SK-N-DZ (cell line): ENCODE data around the gene CFD.
"Not testable (repeated sequence)": the region's sequence is repeated elsewhere in the genome, so short reads cannot be mapped to it uniquely, and the experiment has no call there.

Experiments
- DNase-seq: peaks from one replicate; pipeline ENCODE4 v3.0.0-alpha.2; 2015; ENCODE audit warnings: low spot score

CFD gene

GRCh38 chr19:871446-872265 is 12.2 kb downstream of the CFD start:
- DNase-seq, result no peak

DNA sequence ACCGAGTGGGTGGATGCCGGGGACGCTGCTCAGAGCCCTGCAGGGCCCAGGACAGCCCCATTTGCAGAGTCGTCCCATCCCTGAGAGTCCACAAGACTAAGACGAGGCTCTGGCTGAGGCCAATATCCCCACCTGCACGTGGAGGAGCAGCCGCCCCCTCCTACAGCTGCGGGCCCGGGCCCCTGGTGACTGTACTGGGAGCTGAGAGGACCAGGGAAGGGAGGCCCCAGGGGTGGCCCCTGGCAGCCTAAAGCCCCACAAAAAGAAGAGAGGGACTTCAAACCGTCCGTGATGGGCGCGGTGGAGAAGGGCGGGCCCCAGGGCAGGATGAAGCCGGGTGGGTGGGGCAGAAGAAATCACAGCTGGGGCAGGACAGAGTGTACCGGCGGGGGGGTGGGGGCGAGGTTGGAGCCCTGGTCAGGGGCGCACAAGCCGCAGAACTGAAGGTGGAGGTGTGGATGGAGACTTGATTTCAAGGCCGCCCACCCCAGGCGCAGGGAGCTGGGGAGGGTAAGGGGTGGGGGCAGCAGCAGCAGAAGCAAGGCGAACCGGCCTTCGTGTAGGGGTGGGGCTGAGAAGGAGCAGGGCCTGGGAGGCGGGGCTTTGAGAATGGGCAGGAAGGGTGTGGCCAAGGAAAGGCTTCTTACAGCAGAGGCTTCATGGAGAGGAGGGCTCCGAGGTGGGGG is 12.9 kb downstream of the CFD start:
- DNase-seq, result peak; percentile 62

DNA sequence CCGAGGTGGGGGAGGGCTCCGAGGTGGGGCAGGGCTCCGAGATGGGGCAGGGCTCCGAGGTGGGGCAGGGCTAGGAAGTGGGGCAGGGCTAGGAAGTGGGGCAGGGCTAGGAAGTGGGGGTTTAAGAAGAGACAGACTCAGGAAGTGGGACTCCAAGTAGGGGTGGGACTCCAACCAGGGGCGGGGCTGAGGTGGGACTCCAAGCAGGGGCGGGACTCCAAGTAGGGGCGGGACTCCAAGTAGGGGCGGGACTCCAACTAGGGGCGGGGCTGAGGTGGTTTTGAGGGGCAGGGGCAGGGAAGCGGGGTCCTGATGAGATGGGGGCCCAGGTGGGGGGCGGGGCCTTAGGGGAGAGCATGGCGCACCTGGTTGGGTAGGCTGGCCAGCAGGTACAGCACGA is 13.6 kb downstream of the CFD start:
- DNase-seq, result no peak

- no peak for DNase-seq
These were observed 14.1 kb downstream of the CFD start for GRCh38 chr19:873561-874041.

DNA sequence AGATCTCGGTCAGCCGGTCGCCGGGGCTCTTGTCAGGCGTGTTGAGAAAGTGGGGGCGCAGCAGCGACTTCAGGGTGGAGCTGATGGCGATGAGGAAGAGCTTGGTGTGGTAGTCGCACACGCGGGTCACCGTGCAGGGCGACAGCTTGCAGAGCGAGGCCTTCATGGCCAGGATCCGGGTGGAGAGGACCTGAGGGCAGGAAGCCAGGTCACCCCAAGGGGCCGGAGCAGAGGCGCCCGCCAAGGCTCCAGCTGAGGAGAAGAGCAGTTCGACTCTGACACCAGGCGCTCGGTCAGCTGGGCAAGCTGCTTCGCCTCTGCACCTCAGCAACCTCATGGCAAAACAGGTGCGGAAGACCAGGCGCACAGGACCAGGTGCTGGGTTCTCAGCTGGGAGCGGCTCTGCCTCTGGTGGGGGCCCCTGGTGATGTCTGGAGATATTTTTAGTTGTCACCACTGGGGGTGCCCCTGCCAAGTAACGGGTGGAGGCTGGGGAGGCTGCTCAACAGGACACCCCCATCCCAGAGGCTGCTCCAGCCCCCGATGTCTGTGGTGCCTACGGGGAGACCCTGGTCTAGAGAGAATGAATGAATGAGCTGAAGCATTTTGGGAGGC is 15.9 kb downstream of the CFD start:
- no peak for DNase-seq

DNA sequence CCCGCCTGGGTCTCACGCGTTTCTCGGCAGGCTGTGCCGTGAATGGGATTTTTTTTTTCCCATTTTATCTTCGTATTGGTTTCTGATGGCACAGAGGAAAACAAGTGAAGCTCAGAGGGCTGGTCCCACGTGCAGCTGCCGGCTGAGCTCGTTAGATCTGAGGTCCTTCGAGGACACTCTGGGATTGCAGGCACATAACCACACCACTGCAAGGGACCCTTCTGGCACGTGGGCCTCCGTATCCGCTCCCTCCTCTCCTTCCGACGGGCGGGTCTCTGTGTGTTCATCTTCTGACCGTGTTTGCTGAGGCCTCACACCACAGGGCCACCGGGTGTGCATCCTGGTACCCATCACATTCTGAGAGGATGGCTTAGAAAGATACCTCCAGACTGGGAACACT is 16.6 kb downstream of the CFD start:
- DNase-seq, result no peak

- DNase-seq, result no peak
These were observed 17.4 kb downstream of the CFD start for GRCh38 chr19:876780-877314.

GRCh38 chr19:877992-878660 is 18.7 kb downstream of the CFD start:
- DNase-seq, result not testable (repeated sequence)

GRCh38 chr19:878751-879561 is 19.5 kb downstream of the CFD start:
- not testable (repeated sequence) for DNase-seq

DNA sequence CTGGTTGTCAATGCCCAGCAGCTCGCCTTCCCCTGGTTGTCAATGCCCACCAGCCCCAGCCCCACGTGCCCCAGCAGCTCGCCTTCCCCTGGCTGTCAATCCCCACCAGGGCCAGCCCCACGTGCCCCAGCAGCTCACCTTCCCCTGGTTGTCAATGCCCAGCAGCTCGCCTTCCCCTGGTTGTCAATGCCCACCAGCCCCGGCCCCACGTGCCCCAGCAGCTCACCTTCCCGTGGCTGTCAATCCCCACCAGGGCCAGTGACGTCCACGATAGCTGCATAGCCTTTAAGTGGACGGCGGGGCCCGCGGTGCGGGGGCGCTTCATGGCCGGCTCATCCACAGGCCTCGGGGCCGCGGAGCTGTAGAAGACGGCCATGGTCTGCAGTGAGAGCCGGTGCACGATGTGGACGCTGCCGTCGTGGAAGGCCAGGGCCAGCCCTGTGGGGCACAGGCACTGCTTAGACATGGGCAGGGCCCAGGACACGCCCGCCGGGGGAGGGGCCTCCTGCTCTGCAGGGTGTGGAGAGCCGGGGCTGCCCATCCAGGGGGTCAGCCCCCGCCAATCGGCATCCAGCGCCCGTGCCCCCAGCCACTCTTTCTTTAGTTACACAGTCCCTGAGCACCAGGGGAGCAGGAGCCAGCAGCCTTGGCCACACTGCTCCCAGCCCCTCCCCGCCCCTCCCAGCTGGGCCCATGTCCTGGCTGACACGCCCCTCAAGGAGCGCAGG is 20.4 kb downstream of the CFD start:
- DNase-seq, result no peak

GRCh38 chr19:881385-882071 is 22.1 kb downstream of the CFD start:
- DNase-seq, result no peak

DNA sequence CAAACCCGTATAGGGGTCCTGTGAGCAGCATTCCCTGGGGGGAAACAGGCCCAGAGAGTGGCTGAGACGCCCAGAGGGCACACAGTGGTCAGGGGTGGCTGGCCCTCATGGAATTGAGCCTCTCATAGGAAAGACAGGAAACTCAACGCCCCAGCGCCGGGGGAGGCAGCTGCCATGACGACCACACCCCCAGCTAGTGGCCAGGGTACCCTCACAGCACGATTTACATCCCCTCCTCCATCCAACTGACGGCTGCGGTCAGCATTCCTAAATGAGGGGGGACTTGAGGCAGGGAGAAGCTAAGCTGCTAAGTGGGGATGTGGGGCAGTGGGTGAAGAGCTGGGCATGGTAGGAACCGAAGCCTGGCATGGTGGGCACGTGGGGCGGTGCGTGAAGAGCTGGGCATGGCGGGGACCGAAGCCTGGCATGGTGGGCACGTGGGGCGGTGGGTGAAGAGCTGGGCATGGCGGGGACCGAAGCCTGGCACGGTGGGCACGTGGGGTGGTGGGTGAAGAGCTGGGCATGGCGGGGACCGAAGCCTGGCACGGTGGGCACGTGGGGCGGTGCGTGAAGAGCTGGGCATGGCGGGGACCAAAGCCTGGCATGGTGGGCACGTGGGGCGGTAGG is 23.5 kb downstream of the CFD start:
- no peak for DNase-seq

- DNase-seq, result no peak
These were observed 24.3 kb downstream of the CFD start for GRCh38 chr19:883661-884211.

DNA sequence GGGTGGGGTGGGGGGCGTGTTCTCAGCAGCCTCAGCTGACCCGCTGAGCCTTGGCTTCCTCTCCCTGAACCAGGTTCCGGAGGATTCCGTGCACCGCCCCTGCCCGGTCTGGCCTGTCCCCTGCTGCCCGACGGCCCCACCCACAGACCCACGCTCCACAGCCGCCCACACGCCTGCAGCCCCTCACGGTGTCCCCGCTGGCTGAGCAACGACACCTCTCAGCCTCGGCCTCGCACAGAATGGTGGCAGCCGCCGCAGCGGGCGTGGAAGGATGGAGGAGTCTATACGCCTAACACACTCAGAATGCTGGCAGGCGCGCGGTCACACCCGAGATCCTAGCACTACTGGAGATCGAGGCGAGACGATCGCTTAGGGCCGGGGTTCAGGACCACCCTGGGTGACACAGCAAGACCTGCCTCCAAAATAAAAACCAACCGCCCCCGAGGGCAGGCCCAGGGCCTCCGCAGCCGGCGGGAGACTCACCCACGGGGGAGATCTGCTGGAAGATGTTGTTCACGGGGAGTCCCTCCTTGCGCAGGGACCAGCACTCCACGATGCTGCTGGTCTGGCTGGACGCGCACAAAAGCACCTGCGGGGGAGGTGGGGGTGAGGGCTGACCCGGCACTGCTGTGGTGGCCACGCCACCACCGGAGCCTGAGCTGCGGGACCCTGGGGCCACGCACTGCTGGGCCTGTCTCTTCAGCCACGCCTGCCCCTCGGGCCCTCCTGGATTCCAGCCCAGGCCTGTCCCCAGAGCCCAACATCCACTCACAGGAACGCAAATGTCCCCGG is 25.2 kb downstream of the CFD start:
- no peak for DNase-seq

DNA sequence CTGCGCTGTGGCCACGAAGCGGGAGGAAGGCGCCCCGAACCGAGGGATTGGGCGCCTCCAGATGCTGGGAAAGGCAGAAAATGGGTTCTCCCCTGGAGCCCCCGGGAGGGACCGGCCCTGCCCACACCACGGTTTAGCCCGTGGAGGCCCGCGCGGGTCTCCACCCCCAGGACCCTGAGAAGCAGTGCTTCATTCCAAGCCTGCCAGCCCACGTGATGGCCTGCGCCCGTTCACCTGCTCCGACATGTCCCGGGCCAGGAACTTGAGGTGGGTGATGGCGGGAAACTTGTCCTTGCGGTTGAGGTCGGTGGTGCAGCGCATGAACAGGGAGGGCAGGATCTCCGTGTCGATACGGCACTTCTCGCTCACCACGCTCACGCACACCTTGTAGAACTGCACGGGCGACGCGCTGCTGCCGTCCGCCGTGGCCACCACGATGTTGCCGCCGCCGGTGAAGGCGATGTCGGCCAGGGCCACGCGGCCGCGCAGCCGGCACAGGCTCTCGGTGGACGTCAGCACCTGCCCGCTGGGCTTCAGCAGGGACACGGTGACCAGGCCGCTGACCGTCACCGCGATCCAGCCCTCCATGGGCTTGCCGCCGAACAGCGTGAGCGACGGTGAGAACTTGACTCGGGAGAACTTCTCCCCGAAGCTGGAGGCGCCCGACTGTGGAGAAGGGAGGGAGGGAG is 26.2 kb downstream of the CFD start:
- DNase-seq, result no peak

- no peak for DNase-seq
These were observed 27.6 kb downstream of the CFD start for GRCh38 chr19:887072-887471.

GRCh38 chr19:887599-887998 is 28.1 kb downstream of the CFD start:
- DNase-seq, result no peak
